Measurements from ENCODE around the gene AKIRIN1. TPM values are rescaled to one million over a fixed set of nuclear protein-coding genes. Genes with fewer than 3 reads are reported as not detected.
"Not testable (repeated sequence)": the region's sequence is repeated elsewhere in the genome, so short reads cannot be mapped to it uniquely, and the experiment has no call there.

The AKIRIN1 gene
- total and polyA plus RNA-seq, 10 of the 15 experiments (the other 5 are each of a cell fraction or from before 2014, with no cell fraction given) = 7.5 to 72.3 (median 50.4) TPM

- intact Hi-C loops (cut with micrococcal nuclease; ENCODE audit: unreplicated experiment) (no loop called here), in situ Hi-C loops (cut with MboI) (no loop called here)
- Histone ChIP-seq H4K20me1 (ENCODE audit: control insufficient read depth, insufficient read depth) (no peaks in the 10 kb centered on the region), H3K27me3 (replicated peaks in 1 of 2; ENCODE audit: control insufficient read depth in 2 of 2, insufficient read depth in 2 of 2, low read length in 1 of 2) (no peaks in the 10 kb centered on the region), H3K9ac (ENCODE audit: control insufficient read depth, insufficient read depth, low read length) (no peak overlapping the region), H3K79me2 (ENCODE audit: control insufficient read depth, insufficient read depth, low read length) (no peaks in the 10 kb centered on the region), H3K4me2 (ENCODE audit: control insufficient read depth, insufficient read depth) (no peak overlapping the region), H3K4me3 (no peak overlapping the region), H3K27ac (ENCODE audit: control insufficient read depth, insufficient read depth) (no peak overlapping the region), H2AFZ (ENCODE audit: control insufficient read depth, low read depth, low read length) (no peak overlapping the region), H3K9me3 (replicated peaks; ENCODE audit: control insufficient read depth, insufficient read depth, low read length) (no peaks in the 10 kb centered on the region), H3K4me1 (ENCODE audit: control insufficient read depth, insufficient read depth, low read length) (no peaks in the 10 kb centered on the region), H3K36me3 (ENCODE audit: control insufficient read depth in 2 of 2, insufficient read depth in 2 of 2, low read length in 1 of 2) (no peaks in the 10 kb centered on the region)
- SMC1A ChIA-PET (ENCODE audit: uncharacterized antibody, unreplicated experiment) = no interaction called here
- BruUV-seq (replicated peaks) = no TSS peak
- DNase-seq (ENCODE audit: low read depth, low spot score) = no peak
- POLR2A ChIA-PET = no interaction called here
- CTCF ChIA-PET = no interaction called here
- no peak for FAIRE-seq
- ATAC-seq = no peak
- TF ChIP-seq NKRF (conservative IDR thresholded peaks at IDR 0.05) (no peak), GATAD2B (conservative IDR thresholded peaks at IDR 0.05; ENCODE audit: low read depth) (no peak), SUZ12 (IDR thresholded peaks at IDR 0.05; ENCODE audit: unreplicated experiment) (no peak), ATF2 (IDR thresholded peaks at IDR 0.05; ENCODE audit: low read length) (no peak), REST (IDR thresholded peaks at IDR 0.05; ENCODE audit: low read depth, low read length) (no peak), YY1 (IDR thresholded peaks at IDR 0.05; ENCODE audit: low read depth, low read length) (no peak), YBX1 (IDR thresholded peaks at IDR 0.05) (no peak)
- 73% methylated on average over 5 of the region's 5 CpGs for WGBS (ENCODE audit: insufficient coverage, insufficient replicate concordance, low lambda C conversion rate, missing lambda C conversion rate)
- RAD21 ChIA-PET (ENCODE audit: unreplicated experiment) = no interaction called here
Measured at GRCh38 chr1:39017266-39017665, 26.2 kb downstream of the AKIRIN1 start.

- H3K27me3 ChIP-seq (replicated peaks in 1 of 2; ENCODE audit: control insufficient read depth in 2 of 2, insufficient read depth in 2 of 2, low read length in 1 of 2); H3K79me2 ChIP-seq (ENCODE audit: control insufficient read depth, insufficient read depth, low read length); H3K9me3 ChIP-seq (replicated peaks; ENCODE audit: control insufficient read depth, insufficient read depth, low read length); DNase-seq (ENCODE audit: low read depth, low spot score); CTCF ChIA-PET; H3K36me3 ChIP-seq (ENCODE audit: control insufficient read depth in 2 of 2, insufficient read depth in 2 of 2, low read length in 1 of 2); in situ Hi-C loops (cut with MboI); H3K4me1 ChIP-seq (ENCODE audit: control insufficient read depth, insufficient read depth, low read length); H3K27ac ChIP-seq (ENCODE audit: control insufficient read depth, insufficient read depth); FAIRE-seq; H3K9ac ChIP-seq (ENCODE audit: control insufficient read depth, insufficient read depth, low read length); H2AFZ ChIP-seq (ENCODE audit: control insufficient read depth, low read depth, low read length); BruUV-seq (replicated peaks); RAD21 ChIA-PET (ENCODE audit: unreplicated experiment); H4K20me1 ChIP-seq (ENCODE audit: control insufficient read depth, insufficient read depth); H3K4me2 ChIP-seq (ENCODE audit: control insufficient read depth, insufficient read depth); POLR2A ChIA-PET; ATAC-seq; H3K4me3 ChIP-seq: not testable (repeated sequence)
- WGBS (ENCODE audit: insufficient coverage, insufficient replicate concordance, low lambda C conversion rate, missing lambda C conversion rate) = 53% methylated on average over 1 of the region's 1 CpG
- SMC1A ChIA-PET (ENCODE audit: uncharacterized antibody, unreplicated experiment) = interaction anchor here (0.6 kb wide), 1 partner anchor 134 kb away, joined by 3 read pairs; no protein-coding TSS in a partner anchor
- intact Hi-C loops (cut with micrococcal nuclease; ENCODE audit: unreplicated experiment) = loop anchor here (10.0 kb wide), 1 partner anchor 166 kb away; the partner anchor contains the start of gene RRAGC
Measured at GRCh38 chr1:39020494-39020893, 29.4 kb downstream of the AKIRIN1 start.
